Fibroblast of mammary gland (primary cell): ENCODE data around the gene SIRPB2.

Source experiments
- DNase-seq: peaks from one replicate; pipeline ENCODE4 v3.0.0-alpha.2; 2010; ENCODE audit warnings: low read depth
- H3K4me3 ChIP-seq: 2 replicates; pipeline ENCODE4 v1.5.1; 2011; ENCODE audit warnings: low read depth, mild to moderate bottlenecking, low read length, moderate library complexity; ENCODE audit not compliant: control insufficient read depth
- CTCF ChIP-seq: conservative IDR thresholded peaks from 2 replicates; pipeline ENCODE4 v1.5.1; 2011; ENCODE audit warnings: low read depth, low read length, inconsistent platforms; ENCODE audit not compliant: control insufficient read depth, insufficient read depth

The SIRPB2 gene

GRCh38 chr20:1467082-1467354 is 24.2 kb downstream of the SIRPB2 start:
- TF ChIP-seq CTCF: no peak
- DNase-seq: no peak
- no peak overlapping the region for H3K4me3 ChIP-seq

GRCh38 chr20:1466211-1467081 is 24.8 kb downstream of the SIRPB2 start, which contains the start of gene NSFL1C:
NSFL1C (minus strand) TSS chr20:1466849; CDS start chr20:1466824, 25 bp downstream.
- DNase-seq: peak; percentile 89
- peak; percentile 57 for TF ChIP-seq CTCF
- peak within 1 kb of the TSS; percentile 75 for H3K4me3 ChIP-seq

GRCh38 chr20:1465470-1466210 is 25.6 kb downstream of the SIRPB2 start:
- no peak for TF ChIP-seq CTCF
- peak overlapping the region; percentile 75 for H3K4me3 ChIP-seq
- peak; percentile 45 for DNase-seq

GRCh38 chr20:1463971-1464570 is 27.1 kb downstream of the SIRPB2 start:
- peak; percentile 19 for DNase-seq
- TF ChIP-seq CTCF: no peak
- H3K4me3 ChIP-seq: no peak overlapping the region

- no peak for DNase-seq
- no peak for TF ChIP-seq CTCF
- H3K4me3 ChIP-seq: no peak overlapping the region
Observed at GRCh38 chr20:1462834-1463233, 28.4 kb downstream of the SIRPB2 start.

- no peak for TF ChIP-seq CTCF
- no peak overlapping the region for H3K4me3 ChIP-seq
- DNase-seq: no peak
Observed at GRCh38 chr20:1462001-1462400, 29.2 kb downstream of the SIRPB2 start.
